HepG2 (cell line): ENCODE data around the gene LIN28A. TPM values are rescaled to one million over a fixed set of nuclear protein-coding genes. Genes with fewer than 3 reads are reported as not detected.
A peak's percentile ranks its signal among the peaks of the same experiment; 100 is the strongest.

ENCODE experiments used
- CCDC6 ChIP-seq: sonication (generic); formaldehyde crosslinking; IDR thresholded peaks from 2 replicates; pipeline ENCODE4 v1.8.1; 2022; ENCODE audit warnings: mild to moderate bottlenecking, missing genetic modification reagents, moderate library complexity
- E2F1 ChIP-seq: sonication (generic); formaldehyde crosslinking; IDR thresholded peaks from 2 replicates; pipeline ENCODE4 v1.5.0; 2020; ENCODE audit warnings: missing genetic modification reagents
- HDAC6 ChIP-seq: fragments of 200-600 bp; sonication (generic); IDR thresholded peaks from 2 replicates; pipeline ENCODE4 v1.7.0; 2017; ENCODE audit warnings: mild to moderate bottlenecking, antibody characterized with exemption, low read length, low read depth
- JUNB ChIP-seq: sonication (generic); formaldehyde crosslinking; IDR thresholded peaks from 2 replicates; pipeline ENCODE4 v1.8.0; 2022; ENCODE audit warnings: missing genetic modification reagents, mild to moderate bottlenecking, borderline replicate concordance
- KIAA2018 ChIP-seq: sonication (generic); formaldehyde crosslinking; IDR thresholded peaks from 2 replicates; pipeline ENCODE4 v1.5.0; 2020; ENCODE audit warnings: mild to moderate bottlenecking, missing genetic modification reagents, borderline replicate concordance
- SMAD9 ChIP-seq: sonication (generic); formaldehyde crosslinking; IDR thresholded peaks from 2 replicates; pipeline ENCODE4 v1.5.1; 2020; ENCODE audit warnings: mild to moderate bottlenecking, missing genetic modification reagents
- SRSF1 ChIP-seq: fragments of 200-400 bp; formaldehyde crosslinking; optimal IDR thresholded peaks from 2 replicates; pipeline ENCODE3; 2017; ENCODE audit warnings: mild to moderate bottlenecking, low read depth, low read length, moderate library complexity
- TRIM24 ChIP-seq: sonication (generic); formaldehyde crosslinking; IDR thresholded peaks from 2 replicates; pipeline ENCODE4 v1.8.0; 2022; ENCODE audit warnings: mild to moderate bottlenecking, missing genetic modification reagents
- ZFP36L1 ChIP-seq: sonication (generic); formaldehyde crosslinking; IDR thresholded peaks from 2 replicates; pipeline ENCODE4 v1.8.0; 2022; ENCODE audit warnings: mild to moderate bottlenecking, missing genetic modification reagents, moderate library complexity
- ZFP82 ChIP-seq: sonication (generic); formaldehyde crosslinking; IDR thresholded peaks from 2 replicates; pipeline ENCODE4 v1.5.1; 2020; ENCODE audit warnings: mild to moderate bottlenecking, missing genetic modification reagents, borderline replicate concordance
- ZNF33B ChIP-seq: sonication (generic); formaldehyde crosslinking; IDR thresholded peaks from 2 replicates; pipeline ENCODE4 v1.5.1; 2020; ENCODE audit warnings: mild to moderate bottlenecking, missing genetic modification reagents
- ZNF543 ChIP-seq: sonication (generic); formaldehyde crosslinking; IDR thresholded peaks from 2 replicates; pipeline ENCODE4 v1.4.0; 2020; ENCODE audit warnings: mild to moderate bottlenecking, missing genetic modification reagents
- ZNF784 ChIP-seq: sonication (generic); formaldehyde crosslinking; IDR thresholded peaks from 2 replicates; pipeline ENCODE4 v1.5.1; 2020; ENCODE audit warnings: missing genetic modification reagents, mild to moderate bottlenecking, borderline replicate concordance
- polyA plus RNA-seq, 8 experiments: library from polyadenylated mRNA; depleted of rRNA in 3 of 8; stranded (reverse) in 7 of 8; unstranded in 1 of 8; fragments of >200 nt; fragmentation: Illumina TruSeq in 4 of 8; extraction: Trizol in 4 of 8; gene quantifications; 2 replicates each; pipeline versions ENCODE4 v1.2.1 to v1.2.3, GENCODE V29; 2011 to 2016; ENCODE audit warnings: low read depth in 4 of 8, missing spikeins in 1 of 8, mixed read lengths in 1 of 8; ENCODE audit not compliant: insufficient read depth in 1 of 8
- total RNA-seq, 5 experiments: library from RNA; depleted of rRNA; stranded (reverse); fragments of >200 nt; fragmentation: Illumina TruSeq; extraction: Trizol; gene quantifications; 2 replicates each; pipeline ENCODE4 v1.2.3, GENCODE V29; 2016; ENCODE audit warnings: low read depth in 1 of 5
- TF ChIP-seq, protein P1 (sequence below): sonication (generic); formaldehyde crosslinking; IDR thresholded peaks from 2 replicates; pipeline ENCODE4 v1.4.0; 2020; ENCODE audit warnings: missing genetic modification reagents
- TF ChIP-seq, protein P2 (sequence below): sonication (generic); formaldehyde crosslinking; IDR thresholded peaks from 2 replicates; pipeline ENCODE4 v1.8.0; 2023; ENCODE audit warnings: mild to moderate bottlenecking, missing genetic modification reagents

LIN28A gene
- total and polyA plus RNA-seq, 2 of the 13 experiments (the other 11 are each of a cell fraction or from before 2014, with no cell fraction given): not detected

GRCh38 chr1:26431979-26432695 lies 21.5 kb downstream of the LIN28A start, which contains the start of gene DHDDS (continued):
- peak; percentile 99 for TF ChIP-seq ZNF784 (CRISPR knock-in tag)
- TF ChIP-seq ZNF33B: peak; percentile 100
- TF ChIP-seq SMAD9 (CRISPR knock-in tag): peak; percentile 96; the same call in 1 of the 2 replicates
- TF ChIP-seq KIAA2018: no peak
- TF ChIP-seq, protein P1, sequence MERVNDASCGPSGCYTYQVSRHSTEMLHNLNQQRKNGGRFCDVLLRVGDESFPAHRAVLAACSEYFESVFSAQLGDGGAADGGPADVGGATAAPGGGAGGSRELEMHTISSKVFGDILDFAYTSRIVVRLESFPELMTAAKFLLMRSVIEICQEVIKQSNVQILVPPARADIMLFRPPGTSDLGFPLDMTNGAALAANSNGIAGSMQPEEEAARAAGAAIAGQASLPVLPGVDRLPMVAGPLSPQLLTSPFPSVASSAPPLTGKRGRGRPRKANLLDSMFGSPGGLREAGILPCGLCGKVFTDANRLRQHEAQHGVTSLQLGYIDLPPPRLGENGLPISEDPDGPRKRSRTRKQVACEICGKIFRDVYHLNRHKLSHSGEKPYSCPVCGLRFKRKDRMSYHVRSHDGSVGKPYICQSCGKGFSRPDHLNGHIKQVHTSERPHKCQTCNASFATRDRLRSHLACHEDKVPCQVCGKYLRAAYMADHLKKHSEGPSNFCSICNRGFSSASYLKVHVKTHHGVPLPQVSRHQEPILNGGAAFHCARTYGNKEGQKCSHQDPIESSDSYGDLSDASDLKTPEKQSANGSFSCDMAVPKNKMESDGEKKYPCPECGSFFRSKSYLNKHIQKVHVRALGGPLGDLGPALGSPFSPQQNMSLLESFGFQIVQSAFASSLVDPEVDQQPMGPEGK: peak; percentile 64; the same call in 1 of the 2 replicates
- TF ChIP-seq ZFP36L1: peak; percentile 96
- no peak for TF ChIP-seq SRSF1
- no peak for TF ChIP-seq HDAC6
- TF ChIP-seq E2F1: peak; percentile 92; the same call in 1 of the 2 replicates
- TF ChIP-seq CCDC6 (CRISPR knock-in tag): peak; percentile 94
- TF ChIP-seq JUNB (CRISPR knock-in tag): no peak
- TF ChIP-seq ZFP82 (CRISPR knock-in tag): no peak
- TF ChIP-seq, protein P2, sequence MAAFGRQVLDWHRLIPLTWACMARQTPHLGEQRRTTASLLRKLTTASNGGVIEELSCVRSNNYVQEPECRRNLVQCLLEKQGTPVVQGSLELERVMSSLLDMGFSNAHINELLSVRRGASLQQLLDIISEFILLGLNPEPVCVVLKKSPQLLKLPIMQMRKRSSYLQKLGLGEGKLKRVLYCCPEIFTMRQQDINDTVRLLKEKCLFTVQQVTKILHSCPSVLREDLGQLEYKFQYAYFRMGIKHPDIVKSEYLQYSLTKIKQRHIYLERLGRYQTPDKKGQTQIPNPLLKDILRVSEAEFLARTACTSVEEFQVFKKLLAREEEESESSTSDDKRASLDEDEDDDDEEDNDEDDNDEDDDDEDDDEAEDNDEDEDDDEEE (CRISPR knock-in tag): peak; percentile 92
- no peak for TF ChIP-seq ZNF543 (CRISPR knock-in tag)
- TF ChIP-seq TRIM24 (CRISPR knock-in tag): 0 out of 2 replicates have a peak, but pooled peaks have one; percentile 36
